Stimulated activated CD4-positive, alpha-beta T cell treated with anti-CD3 and anti-CD28 coated beads, Interleukin-15, amount 100 ng/mL, for 1 hour (primary cell): ENCODE data around the gene SEC61G.

ENCODE experiments used
- DNase-seq, 2 donors: peaks; one replicate each; pipeline ENCODE4 v3.0.0-alpha.2; 2020; ENCODE audit warnings: low read depth in 1 of 2, low spot score in 1 of 2

Gene SEC61G

GRCh38 chr7:54769203-54769602 is 10.2 kb upstream of the SEC61G start:
- no peak for DNase-seq

GRCh38 chr7:54764861-54765260 is 5.8 kb upstream of the SEC61G start:
- no peak for DNase-seq

DNA sequence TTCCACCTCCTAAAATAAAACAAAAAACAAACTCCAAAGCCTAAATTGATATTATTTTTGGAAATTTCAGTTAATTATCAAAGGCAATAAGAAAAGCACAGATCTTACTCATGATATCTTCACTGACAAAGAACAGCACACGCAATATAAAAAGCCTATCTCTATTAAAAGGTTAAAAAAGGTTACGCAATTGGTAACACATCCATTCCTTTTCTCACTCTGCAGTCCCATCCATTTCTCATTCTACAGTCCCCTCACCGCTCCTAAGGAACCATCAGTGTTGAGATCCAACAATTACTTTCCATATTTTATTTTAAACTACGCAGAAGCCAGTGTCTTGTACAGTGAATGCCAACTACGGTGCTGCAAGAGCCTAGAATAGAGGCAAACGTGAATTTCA is 1.3 kb downstream of the SEC61G start:
- DNase-seq, result no peak

- DNase-seq, result no peak
These were observed 9.8 kb downstream of the SEC61G start for GRCh38 chr7:54749200-54749599.

DNA sequence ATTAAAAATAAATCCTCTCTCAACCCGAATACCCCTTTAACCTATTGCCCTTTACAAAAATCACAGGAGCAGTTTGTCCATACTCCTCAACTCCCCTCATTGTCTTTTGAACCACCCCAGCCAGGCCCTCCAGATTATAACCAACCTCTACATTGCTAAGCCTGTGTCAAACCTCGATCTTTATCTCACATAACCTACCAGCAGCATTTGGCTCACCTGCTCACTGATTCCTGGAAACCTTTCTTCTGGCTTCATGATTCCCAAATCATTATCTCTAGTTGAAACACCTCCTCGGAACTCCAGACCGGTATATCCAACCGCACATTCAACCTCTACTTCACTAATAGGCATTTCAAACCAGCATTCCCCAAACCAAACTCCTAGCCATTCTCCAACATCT is 11.8 kb downstream of the SEC61G start:
- DNase-seq, result no peak

GRCh38 chr7:54743580-54743979 is 15.4 kb downstream of the SEC61G start:
- DNase-seq, result no peak

GRCh38 chr7:54738737-54739136 is 20.3 kb downstream of the SEC61G start:
- DNase-seq, result no peak

- DNase-seq, result no peak
These were observed 29.9 kb downstream of the SEC61G start for GRCh38 chr7:54729107-54729506.

DNA sequence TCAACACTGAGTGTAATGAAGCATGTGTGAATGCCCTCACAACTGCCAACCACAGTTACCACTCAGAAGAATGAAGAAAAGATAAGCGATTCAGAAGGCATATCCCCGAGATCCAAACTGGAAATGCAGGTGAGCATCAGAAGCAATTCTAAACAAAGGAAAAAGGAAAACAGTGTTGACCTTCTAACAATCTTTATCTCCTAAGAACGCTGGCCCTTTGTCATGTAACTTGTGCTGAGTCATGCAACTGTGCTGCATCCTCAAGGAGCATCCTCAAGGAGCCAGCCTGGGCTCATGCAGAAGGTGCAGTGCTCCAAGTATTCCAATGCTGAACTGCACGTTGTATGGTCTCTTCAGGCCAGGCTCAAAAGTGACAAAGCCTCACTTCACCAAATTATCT is 30.6 kb downstream of the SEC61G start:
- no peak for DNase-seq

GRCh38 chr7:54725255-54725654 is 33.8 kb downstream of the SEC61G start:
- DNase-seq, result no peak

DNA sequence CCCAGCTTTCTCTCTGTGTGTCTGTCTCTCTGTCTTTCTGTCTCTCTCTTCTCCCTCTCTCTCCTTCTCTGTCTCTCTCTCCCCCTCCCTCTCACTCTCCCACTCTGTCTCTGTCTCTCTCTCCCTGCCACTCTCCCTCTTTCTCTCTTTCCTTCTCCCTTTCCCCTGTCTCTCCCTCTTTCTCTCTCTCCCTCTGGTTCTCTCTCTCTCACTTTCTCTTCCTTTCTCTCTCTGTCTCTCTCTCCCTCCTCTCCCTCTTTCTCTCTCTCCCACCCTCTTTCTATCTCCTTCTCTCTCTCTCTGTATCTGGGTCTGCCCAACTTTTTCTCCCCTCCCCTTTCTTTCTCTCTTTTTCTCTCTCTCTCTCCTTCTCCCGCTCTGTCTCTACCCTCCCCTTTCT is 36.5 kb downstream of the SEC61G start:
- no peak for DNase-seq

GRCh38 chr7:54722026-54722425 is 37.0 kb downstream of the SEC61G start:
- no peak for DNase-seq

DNA sequence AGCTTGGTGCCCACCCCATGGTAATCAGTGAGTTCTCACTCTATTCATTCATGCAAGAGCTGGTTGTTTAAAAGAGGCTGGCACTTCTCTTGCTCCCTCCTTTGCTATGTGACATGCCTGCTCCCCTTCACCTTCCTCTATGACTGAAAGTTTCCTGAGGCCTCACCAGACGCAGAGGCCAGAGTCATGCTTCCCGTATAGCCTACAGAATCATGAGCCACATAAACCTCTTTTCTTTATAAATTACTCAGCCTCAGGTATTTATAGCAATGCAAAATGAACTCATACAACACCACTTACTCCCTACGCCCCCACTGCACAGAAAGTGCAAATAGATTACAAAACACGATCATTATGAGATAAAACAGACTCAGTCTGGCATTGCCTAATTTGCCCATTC is 39.0 kb downstream of the SEC61G start:
- no peak for DNase-seq

DNA sequence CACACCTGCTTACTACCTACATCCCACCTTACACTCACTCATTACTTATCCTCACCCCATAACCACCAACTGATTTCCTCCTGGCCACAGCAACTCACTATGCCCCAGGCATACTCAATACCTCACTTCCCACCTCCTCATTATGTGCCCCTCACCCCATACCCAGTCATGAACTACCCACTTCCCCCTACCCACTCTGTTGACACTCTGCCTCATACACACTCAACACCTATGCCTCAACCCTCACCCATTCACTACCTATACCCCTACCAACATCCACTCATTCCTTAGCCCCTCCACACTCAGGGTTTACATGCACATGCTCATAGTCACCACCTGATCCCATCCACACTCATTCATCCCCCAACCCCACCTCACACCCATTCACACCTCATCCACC is 39.6 kb downstream of the SEC61G start:
- DNase-seq, result no peak

- no peak for DNase-seq
These were observed 46.2 kb downstream of the SEC61G start for GRCh38 chr7:54712820-54713219.

DNA sequence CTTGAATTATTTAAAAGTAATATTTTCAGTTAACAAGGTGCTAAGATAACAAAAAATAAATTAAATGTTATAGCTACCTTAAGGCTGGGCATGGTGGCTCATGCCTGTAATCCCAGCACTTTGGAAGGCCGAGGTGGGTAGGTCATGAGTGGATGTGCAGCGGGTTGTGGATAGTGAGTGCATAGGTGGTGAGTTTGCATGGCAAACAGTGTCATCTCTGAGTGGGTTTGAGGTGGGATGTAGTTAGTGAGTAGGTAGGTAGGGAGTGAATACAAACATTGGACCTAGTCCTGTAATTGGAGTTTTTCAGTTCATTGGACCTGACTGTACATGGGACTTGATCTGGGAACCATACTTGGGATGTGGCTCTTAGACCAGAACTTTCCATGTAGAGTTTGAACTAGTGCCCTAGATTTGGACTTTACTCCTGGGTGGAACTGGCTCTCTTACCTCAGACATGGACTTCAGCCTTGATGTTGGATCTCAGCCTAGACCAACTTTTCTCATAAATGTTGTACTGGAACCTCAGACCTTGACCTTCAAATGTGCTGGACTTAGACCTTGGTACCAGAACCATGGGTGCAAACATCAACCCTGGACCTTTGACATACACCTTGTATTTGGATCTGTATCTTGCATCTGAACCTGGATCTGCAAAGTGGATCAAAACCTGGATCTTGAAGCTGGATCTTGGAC is 47.0 kb downstream of the SEC61G start:
- DNase-seq, result no peak

DNA sequence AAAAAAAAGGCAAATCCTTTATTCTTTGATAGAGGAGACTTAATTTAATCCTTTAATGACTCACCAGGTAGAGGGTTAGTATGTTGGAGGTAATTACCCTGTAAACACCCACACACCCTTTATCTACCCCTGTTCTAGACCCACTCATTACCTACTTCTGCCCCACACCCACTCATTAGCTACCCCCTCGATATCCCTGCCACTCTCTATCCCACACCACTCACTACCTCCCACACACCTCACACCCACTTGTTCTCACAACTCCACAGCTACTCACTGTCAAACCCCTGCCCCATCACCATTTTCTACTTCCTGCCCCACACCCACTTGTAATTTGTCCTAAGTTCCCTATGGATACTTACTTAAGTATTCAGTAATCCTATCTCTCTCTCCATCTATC is 49.7 kb downstream of the SEC61G start:
- DNase-seq, result no peak

GRCh38 chr7:54705436-54705835 is 53.6 kb downstream of the SEC61G start:
- DNase-seq, result no peak

DNA sequence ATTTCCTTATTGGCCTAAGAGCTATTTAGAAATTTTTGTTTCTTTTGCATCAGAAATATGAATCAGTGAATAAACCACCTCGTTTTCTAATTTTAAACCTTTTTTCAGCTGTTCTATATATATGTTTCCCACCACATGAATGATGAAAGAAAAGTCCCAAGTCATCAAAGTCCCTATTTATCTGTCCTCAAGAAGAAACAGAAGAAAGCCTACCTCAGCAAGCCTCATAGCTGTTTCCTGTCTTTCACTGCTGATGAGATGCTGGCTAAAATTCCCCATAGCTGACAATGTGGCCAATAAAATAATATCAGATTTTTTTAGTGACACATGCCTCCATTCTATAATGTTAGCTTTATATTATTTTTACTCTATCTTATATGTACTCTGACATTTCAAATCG is 54.2 kb downstream of the SEC61G start:
- DNase-seq, result no peak
